A549 treated with Mapracorat at 1 μM for 4 hours (cell line): Measurements from ENCODE around the gene ASTL. TPM values are rescaled to one million over a fixed set of nuclear protein-coding genes. Genes with fewer than 3 reads are reported as not detected.

Experiments used
- total RNA-seq: library from RNA; stranded (reverse); fragments of 200-300 nt; extraction: Qiagen RNA extraction; gene quantifications from 5 replicates; pipeline ENCODE4 v1.2.3, GENCODE V29; 2022

ASTL gene
- not detected in 5 replicates for total RNA-seq

GRCh38 chr2:96138179-96139145 is at the start of gene ASTL:
Gene ASTL (minus strand): TSS chr2:96138502. CDS start chr2:96138436, 66 bp downstream.

GRCh38 chr2:96145036-96145847 is 6.9 kb upstream of the ASTL start, which contains the start of gene DUSP2:
Gene DUSP2 (minus strand): TSS chr2:96145440. CDS start chr2:96145354, 86 bp downstream.

GRCh38 chr2:96116424-96116878 is 21.9 kb downstream of the ASTL start, which contains the start of gene ADRA2B:
Gene ADRA2B (minus strand): TSS chr2:96116571. CDS start chr2:96116149, 422 bp downstream.

Other genes starting within 250 kb of the ASTL start
- gene ANKRD36C, start 146.7 kb downstream of the ASTL start, total RNA-seq = 3.0 to 6.9 TPM (median 4.2 TPM) in 5 replicates
- not detected in 5 replicates for gene GPAT2, start 103.6 kb downstream of the ASTL start, total RNA-seq
- 0.05 to 0.13 TPM (median 0.09 TPM) in 5 replicates for gene ADRA2B, start 21.9 kb downstream of the ASTL start, total RNA-seq
- gene DUSP2, start 6.9 kb upstream of the ASTL start, total RNA-seq = 0.41 to 0.67 TPM (median 0.44 TPM) in 5 replicates
- gene STARD7, start 70.3 kb upstream of the ASTL start, total RNA-seq = 88.4 to 92.9 TPM (median 88.9 TPM) in 5 replicates
- 34.0 to 45.8 TPM (median 43.1 TPM) in 5 replicates for gene TMEM127, start 127.5 kb upstream of the ASTL start, total RNA-seq
- 60.1 to 85.2 TPM (median 81.9 TPM) in 5 replicates for gene CIAO1, start 127.7 kb upstream of the ASTL start, total RNA-seq
- 110 to 124 TPM (median 117 TPM) in 5 replicates for gene SNRNP200, start 167.0 kb upstream of the ASTL start, total RNA-seq
- gene ITPRIPL1, start 186.8 kb upstream of the ASTL start, total RNA-seq = not detected in 5 replicates
- 40.4 to 45.1 TPM (median 43.5 TPM) in 5 replicates for gene NCAPH, start 197.3 kb upstream of the ASTL start, total RNA-seq